Endothelial cell (in vitro differentiated cells): ENCODE measurements around the gene IRF1. TPM values are rescaled to one million over a fixed set of nuclear protein-coding genes. Genes with fewer than 3 reads are reported as not detected.

Source experiments
- DNase-seq: peaks from one replicate; pipeline ENCODE4 v3.0.0; 2021; ENCODE audit warnings: low spot score
- H3K27ac Mint-ChIP-seq: one replicate; pipeline ENCODE4 v1.8.0; 2021; ENCODE audit warnings: mixed read lengths, inconsistent platforms; ENCODE audit not compliant: unreplicated experiment
- H3K27me3 Mint-ChIP-seq: one replicate; pipeline ENCODE4 v1.8.0; 2021; ENCODE audit warnings: mild to moderate bottlenecking, moderate library complexity, mixed read lengths, inconsistent platforms; ENCODE audit not compliant: unreplicated experiment
- H3K36me3 Mint-ChIP-seq: one replicate; pipeline ENCODE4 v1.8.0; 2021; ENCODE audit warnings: mild to moderate bottlenecking, low read depth, mixed read lengths, inconsistent platforms; ENCODE audit not compliant: unreplicated experiment
- H3K4me1 Mint-ChIP-seq: one replicate; pipeline ENCODE4 v1.8.0; 2021; ENCODE audit warnings: mild to moderate bottlenecking, mixed read lengths, inconsistent platforms; ENCODE audit not compliant: unreplicated experiment
- H3K4me3 Mint-ChIP-seq: one replicate; pipeline ENCODE4 v1.8.0; 2021; ENCODE audit warnings: mild to moderate bottlenecking, mixed read lengths, inconsistent platforms; ENCODE audit not compliant: unreplicated experiment
- H3K9me3 Mint-ChIP-seq: one replicate; pipeline ENCODE4 v1.8.0; 2021; ENCODE audit warnings: mixed read lengths, inconsistent platforms; ENCODE audit not compliant: unreplicated experiment
- CTCF ChIP-seq: fragments of 200-600 bp; sonication (generic); IDR thresholded peaks from one replicate; pipeline ENCODE4 v1.5.0; 2021; ENCODE audit warnings: antibody characterized with exemption; ENCODE audit not compliant: unreplicated experiment
- total RNA-seq: library from RNA; stranded (reverse); fragmentation: NEBNext Ultra II Directional; extraction: Animal tissue kit (Norgen Biotek cat#: 25700); gene quantifications from one replicate; pipeline ENCODE4 v1.2.1, GENCODE V29; 2021; ENCODE audit not compliant: unreplicated experiment

IRF1 gene
- total RNA-seq, 1 donor from 2014 or later = 7.1 TPM

DNA sequence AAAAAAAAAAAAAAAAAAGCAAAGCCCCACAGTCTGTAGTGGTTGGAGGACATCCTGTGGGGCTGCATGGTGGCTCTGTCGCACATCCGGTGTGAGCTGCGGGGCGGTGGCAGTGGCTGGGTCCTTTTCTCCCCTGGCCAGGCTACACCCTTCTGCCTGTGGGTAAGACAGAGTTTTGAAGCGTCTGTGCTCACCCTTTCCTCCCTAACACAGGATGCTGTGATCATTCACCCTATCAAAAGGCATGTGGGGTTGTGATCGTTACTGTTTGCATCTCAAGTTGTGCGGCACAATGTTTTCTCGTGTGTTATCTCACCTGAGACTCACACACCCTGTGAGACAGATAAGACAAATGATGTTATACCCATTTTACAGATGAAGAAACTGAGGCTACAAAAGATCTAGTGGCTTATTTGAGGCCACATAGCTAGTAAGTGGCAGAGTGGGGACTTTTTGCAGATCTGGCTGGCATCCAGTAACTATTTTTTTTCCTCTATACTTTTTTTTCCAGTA, 17.5 kb downstream of the IRF1 start:
- no peak overlapping the region for H3K27ac Mint-ChIP-seq
- H3K9me3 Mint-ChIP-seq = no peaks in the 10 kb centered on the region
- peaks cover 6% of the 10 kb centered on the region for H3K4me1 Mint-ChIP-seq
- H3K36me3 Mint-ChIP-seq = peaks cover 5% of the 10 kb centered on the region
- no peak for TF ChIP-seq CTCF
- peaks cover 3% of the 10 kb centered on the region for H3K27me3 Mint-ChIP-seq
- no peak overlapping the region for H3K4me3 Mint-ChIP-seq
- no peak for DNase-seq

DNA sequence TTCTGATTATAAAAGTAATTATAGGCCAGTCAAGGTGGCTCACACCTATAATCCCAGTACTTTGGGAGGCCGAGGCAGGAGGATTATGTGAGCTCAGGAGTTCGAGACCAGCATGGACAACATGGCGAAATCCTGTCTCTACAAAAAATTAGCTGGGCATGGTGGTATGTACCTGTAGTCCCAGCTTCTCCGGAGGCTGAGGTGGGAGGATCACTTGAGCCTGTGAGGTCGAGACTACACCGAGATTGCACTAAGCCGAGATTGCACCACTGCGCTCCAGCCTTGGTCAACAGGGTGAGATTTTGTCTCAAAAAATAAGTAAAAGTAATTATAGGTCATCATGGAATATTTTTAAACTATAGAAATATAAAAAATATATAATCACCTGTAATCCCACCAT, 18.1 kb downstream of the IRF1 start:
- H3K27ac Mint-ChIP-seq = no peak overlapping the region
- peaks cover 6% of the 10 kb centered on the region for H3K4me1 Mint-ChIP-seq
- H3K9me3 Mint-ChIP-seq = no peaks in the 10 kb centered on the region
- H3K36me3 Mint-ChIP-seq = peaks cover 5% of the 10 kb centered on the region
- DNase-seq = no peak
- no peak for TF ChIP-seq CTCF
- peaks cover 3% of the 10 kb centered on the region for H3K27me3 Mint-ChIP-seq
- no peak overlapping the region for H3K4me3 Mint-ChIP-seq

DNA sequence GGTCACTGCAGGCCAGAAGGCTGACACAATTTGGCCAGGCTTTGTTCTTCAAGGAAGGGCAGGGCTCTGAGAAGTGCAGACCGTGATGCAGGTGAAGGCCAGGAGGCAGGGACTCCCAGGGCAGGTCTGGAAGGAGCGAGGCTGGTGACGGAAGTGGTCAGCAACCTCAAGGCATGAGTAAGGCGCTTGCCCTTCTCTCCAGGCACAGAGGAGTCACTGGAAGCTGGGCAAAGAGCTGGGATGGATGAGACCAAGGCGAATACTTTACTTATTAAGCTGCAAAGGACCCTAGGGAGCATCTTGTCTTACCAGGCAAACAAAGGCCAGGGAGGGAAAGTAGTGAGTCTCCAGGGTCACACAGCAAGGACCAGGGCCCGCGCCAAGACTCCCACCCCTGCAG, 18.6 kb downstream of the IRF1 start:
- Mint-ChIP-seq H3K4me3 (no peak overlapping the region), H3K36me3 (peaks cover 5% of the 10 kb centered on the region), H3K27me3 (peaks cover 3% of the 10 kb centered on the region), H3K9me3 (no peaks in the 10 kb centered on the region), H3K4me1 (peaks cover 9% of the 10 kb centered on the region), H3K27ac (no peak overlapping the region)
- no peak for TF ChIP-seq CTCF
- no peak for DNase-seq

- H3K9me3 Mint-ChIP-seq = no peaks in the 10 kb centered on the region
- H3K36me3 Mint-ChIP-seq = peaks cover 5% of the 10 kb centered on the region
- peaks cover 9% of the 10 kb centered on the region for H3K4me1 Mint-ChIP-seq
- no peak overlapping the region for H3K27ac Mint-ChIP-seq
- peaks cover 3% of the 10 kb centered on the region for H3K27me3 Mint-ChIP-seq
- H3K4me3 Mint-ChIP-seq = no peak overlapping the region
- DNase-seq = no peak
- no peak for TF ChIP-seq CTCF
Measured at GRCh38 chr5:132471151-132471907, 19.2 kb downstream of the IRF1 start.

DNA sequence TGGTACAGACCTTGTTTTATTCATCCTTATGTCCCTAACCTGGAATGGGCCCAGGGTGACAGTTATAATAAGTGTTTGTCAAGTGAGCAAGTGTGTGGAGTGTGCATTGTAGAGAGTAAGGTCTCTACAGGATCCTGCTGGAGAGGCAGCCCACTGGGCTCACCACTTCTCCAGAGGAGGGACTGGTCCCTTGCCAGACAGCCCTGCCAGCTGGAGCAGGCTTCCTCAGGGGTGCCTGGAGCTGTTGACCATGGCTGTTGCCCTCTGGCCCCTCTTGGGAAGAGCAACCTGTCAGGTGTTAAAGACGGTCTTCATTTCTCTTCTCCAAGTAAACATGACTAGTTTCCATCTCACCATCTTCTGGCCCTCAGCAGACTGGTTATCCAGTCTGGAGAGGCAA, 20.0 kb downstream of the IRF1 start:
- no peak for TF ChIP-seq CTCF
- DNase-seq = no peak
- H3K9me3 Mint-ChIP-seq = no peaks in the 10 kb centered on the region
- no peak overlapping the region for H3K4me3 Mint-ChIP-seq
- H3K4me1 Mint-ChIP-seq = peaks cover 14% of the 10 kb centered on the region
- peaks cover 5% of the 10 kb centered on the region for H3K36me3 Mint-ChIP-seq
- no peak overlapping the region for H3K27ac Mint-ChIP-seq
- no peaks in the 10 kb centered on the region for H3K27me3 Mint-ChIP-seq
